Astrocyte (in vitro differentiated cells and primary cell): ENCODE results near the gene CPE. TPM values are rescaled to one million over a fixed set of nuclear protein-coding genes. Genes with fewer than 3 reads are reported as not detected.

Source experiments
- DNase-seq: peaks from one replicate; pipeline ENCODE4 v3.0.0-alpha.2; 2010; ENCODE audit warnings: low read depth
- FAIRE-seq: peaks from 2 replicates; lab custom pipeline; 2011; peaks lifted over from hg19 to GRCh38; lab: Jason Lieb, UNC
- H2AFZ ChIP-seq: 2 replicates; pipeline ENCODE4 v1.6.0; 2012; ENCODE audit warnings: low read depth, low read length, inconsistent platforms
- H3K27ac ChIP-seq: 2 replicates; pipeline ENCODE4 v1.5.1; 2011; ENCODE audit warnings: low read depth, low read length, inconsistent platforms
- H3K27me3 ChIP-seq: 2 replicates; pipeline ENCODE4 v1.6.0; 2011; ENCODE audit warnings: low read length, inconsistent platforms; ENCODE audit not compliant: insufficient read depth
- H3K36me3 ChIP-seq: 2 replicates; pipeline ENCODE4 v1.5.1; 2011; ENCODE audit warnings: low read length, inconsistent platforms; ENCODE audit not compliant: insufficient read depth
- H3K4me1 ChIP-seq: 2 replicates; pipeline ENCODE4 v1.5.1; 2011; ENCODE audit warnings: low read length, inconsistent platforms; ENCODE audit not compliant: insufficient read depth
- H3K4me2 ChIP-seq: 2 replicates; pipeline ENCODE4 v1.6.0; 2012; ENCODE audit warnings: low read length, inconsistent platforms
- H3K4me3 ChIP-seq: 2 replicates; pipeline ENCODE4 v1.5.1; 2011; ENCODE audit warnings: low read depth, mild to moderate bottlenecking, low read length, inconsistent platforms; ENCODE audit not compliant: insufficient read depth
- H3K79me2 ChIP-seq: 2 replicates; pipeline ENCODE4 v1.6.0; 2012; ENCODE audit warnings: mild to moderate bottlenecking, low read length, inconsistent platforms; ENCODE audit not compliant: insufficient read depth
- H3K9ac ChIP-seq: 2 replicates; pipeline ENCODE4 v1.6.0; 2012; ENCODE audit warnings: mild to moderate bottlenecking, low read length, inconsistent platforms
- H3K9me3 ChIP-seq: 2 replicates; pipeline ENCODE4 v1.5.1; 2012; ENCODE audit warnings: low read depth, mild to moderate bottlenecking, low read length, inconsistent platforms; ENCODE audit not compliant: insufficient read depth
- H4K20me1 ChIP-seq: 2 replicates; pipeline ENCODE4 v1.6.0; 2012; ENCODE audit warnings: low read length, inconsistent platforms; ENCODE audit not compliant: insufficient read depth
- H3K27ac Mint-ChIP-seq: one replicate; pipeline ENCODE4 v1.8.0; 2021; ENCODE audit warnings: mild to moderate bottlenecking, mixed read lengths; ENCODE audit not compliant: unreplicated experiment
- H3K27me3 Mint-ChIP-seq: one replicate; pipeline ENCODE4 v1.8.0; 2021; ENCODE audit warnings: low read depth, mixed read lengths; ENCODE audit not compliant: unreplicated experiment
- H3K36me3 Mint-ChIP-seq: one replicate; pipeline ENCODE4 v1.8.0; 2021; ENCODE audit warnings: low read depth, mixed read lengths; ENCODE audit not compliant: unreplicated experiment
- H3K4me1 Mint-ChIP-seq: one replicate; pipeline ENCODE4 v1.8.0; 2021; ENCODE audit warnings: low read depth, mixed read lengths; ENCODE audit not compliant: unreplicated experiment
- H3K4me3 Mint-ChIP-seq: one replicate; pipeline ENCODE4 v1.8.0; 2021; ENCODE audit warnings: mild to moderate bottlenecking, moderate library complexity, mixed read lengths; ENCODE audit not compliant: unreplicated experiment
- H3K9me3 Mint-ChIP-seq: one replicate; pipeline ENCODE4 v1.8.0; 2021; ENCODE audit warnings: mild to moderate bottlenecking, mixed read lengths; ENCODE audit not compliant: unreplicated experiment
- EZH2 ChIP-seq: IDR thresholded peaks from 2 replicates; pipeline ENCODE4 v1.6.1; 2012; ENCODE audit warnings: mild to moderate bottlenecking, low read length, inconsistent platforms; ENCODE audit not compliant: insufficient read depth
- total RNA-seq: library from RNA; stranded (reverse); gene quantifications from 2 replicates; pipeline ENCODE4 v1.2.1, GENCODE V29; 2021
- TF ChIP-seq, protein P1 (sequence below): IDR thresholded peaks from 2 replicates; pipeline ENCODE4 v1.5.1; 2011; ENCODE audit warnings: low read depth, mild to moderate bottlenecking, inconsistent platforms, low read length, moderate library complexity; ENCODE audit not compliant: insufficient read depth

CPE gene
- total RNA-seq, 1 donor from 2014 or later = 380 TPM

DNA sequence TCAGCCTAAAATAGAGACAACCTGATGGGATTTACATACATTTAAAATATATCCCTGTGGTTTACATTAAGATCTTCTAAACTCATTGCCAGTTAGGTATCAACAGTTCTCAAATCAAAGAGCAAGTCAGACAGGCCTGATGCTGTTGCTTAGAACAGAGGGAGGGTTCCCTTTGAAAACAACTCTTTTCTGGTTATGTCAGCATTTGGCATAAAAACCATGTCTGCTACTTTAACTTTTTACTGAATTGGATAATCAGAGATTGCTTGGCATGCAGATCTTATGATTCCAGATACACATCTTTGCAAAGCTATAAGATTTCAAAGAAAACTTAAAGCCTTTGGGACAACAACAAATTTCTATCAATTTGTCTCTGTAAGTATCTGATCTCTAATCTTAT lies 140.8 kb downstream of the CPE start:
- Mint-ChIP-seq H3K27me3 (no peaks in the 10 kb centered on the region), H3K4me3 (no peak overlapping the region), H3K4me1 (peaks cover 2% of the 10 kb centered on the region), H3K36me3 (no peaks in the 10 kb centered on the region), H3K27ac (no peak overlapping the region), H3K9me3 (peaks cover 2% of the 10 kb centered on the region)
- no peak overlapping the region for H3K4me2 ChIP-seq
- TF ChIP-seq, protein P1, sequence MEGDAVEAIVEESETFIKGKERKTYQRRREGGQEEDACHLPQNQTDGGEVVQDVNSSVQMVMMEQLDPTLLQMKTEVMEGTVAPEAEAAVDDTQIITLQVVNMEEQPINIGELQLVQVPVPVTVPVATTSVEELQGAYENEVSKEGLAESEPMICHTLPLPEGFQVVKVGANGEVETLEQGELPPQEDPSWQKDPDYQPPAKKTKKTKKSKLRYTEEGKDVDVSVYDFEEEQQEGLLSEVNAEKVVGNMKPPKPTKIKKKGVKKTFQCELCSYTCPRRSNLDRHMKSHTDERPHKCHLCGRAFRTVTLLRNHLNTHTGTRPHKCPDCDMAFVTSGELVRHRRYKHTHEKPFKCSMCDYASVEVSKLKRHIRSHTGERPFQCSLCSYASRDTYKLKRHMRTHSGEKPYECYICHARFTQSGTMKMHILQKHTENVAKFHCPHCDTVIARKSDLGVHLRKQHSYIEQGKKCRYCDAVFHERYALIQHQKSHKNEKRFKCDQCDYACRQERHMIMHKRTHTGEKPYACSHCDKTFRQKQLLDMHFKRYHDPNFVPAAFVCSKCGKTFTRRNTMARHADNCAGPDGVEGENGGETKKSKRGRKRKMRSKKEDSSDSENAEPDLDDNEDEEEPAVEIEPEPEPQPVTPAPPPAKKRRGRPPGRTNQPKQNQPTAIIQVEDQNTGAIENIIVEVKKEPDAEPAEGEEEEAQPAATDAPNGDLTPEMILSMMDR = no peak
- TF ChIP-seq EZH2 = no peak
- no peak overlapping the region for H3K27ac ChIP-seq
- H3K9me3 ChIP-seq = no peaks in the 10 kb centered on the region
- no peaks in the 10 kb centered on the region for H3K4me1 ChIP-seq
- no peaks in the 10 kb centered on the region for H3K36me3 ChIP-seq
- no peak overlapping the region for H3K9ac ChIP-seq
- DNase-seq (no peak), FAIRE-seq (no peak)
- no peaks in the 10 kb centered on the region for H4K20me1 ChIP-seq
- no peak overlapping the region for H2AFZ ChIP-seq
- no peak overlapping the region for H3K4me3 ChIP-seq
- no peaks in the 10 kb centered on the region for H3K79me2 ChIP-seq
- H3K27me3 ChIP-seq = no peaks in the 10 kb centered on the region

DNA sequence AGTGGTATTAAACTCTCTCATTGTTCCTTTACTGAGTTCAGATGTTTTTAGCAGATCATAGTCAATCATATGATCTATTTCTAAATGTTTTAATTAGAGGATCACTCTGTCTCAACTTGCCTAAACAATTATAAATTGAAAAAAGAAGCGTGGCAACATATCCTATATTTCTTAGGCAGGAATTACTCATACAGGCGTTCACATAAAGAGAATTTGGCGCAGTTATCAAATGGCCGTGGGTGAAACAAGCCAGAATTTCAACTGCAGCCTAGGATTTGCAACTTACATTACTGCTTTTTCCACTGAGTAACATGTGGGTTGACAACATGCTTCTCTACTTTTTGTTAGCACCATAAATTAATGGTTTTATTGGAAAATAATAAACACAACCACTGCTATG lies 141.3 kb downstream of the CPE start:
- TF ChIP-seq, protein P1 = no peak
- no peak for TF ChIP-seq EZH2
- peaks cover 5% of the 10 kb centered on the region for H3K4me1 Mint-ChIP-seq
- H3K9me3 Mint-ChIP-seq = peaks cover 2% of the 10 kb centered on the region
- Histone ChIP-seq H2AFZ (no peak overlapping the region), H3K27ac (no peak overlapping the region), H3K4me3 (no peak overlapping the region), H4K20me1 (no peaks in the 10 kb centered on the region), H3K36me3 (no peaks in the 10 kb centered on the region), H3K9me3 (no peaks in the 10 kb centered on the region), H3K4me1 (no peaks in the 10 kb centered on the region), H3K4me2 (no peak overlapping the region), H3K9ac (no peak overlapping the region), H3K27me3 (no peaks in the 10 kb centered on the region), H3K79me2 (no peaks in the 10 kb centered on the region)
- no peaks in the 10 kb centered on the region for H3K36me3 Mint-ChIP-seq
- no peak overlapping the region for H3K4me3 Mint-ChIP-seq
- no peaks in the 10 kb centered on the region for H3K27me3 Mint-ChIP-seq
- FAIRE-seq (no peak), DNase-seq (no peak)
- H3K27ac Mint-ChIP-seq = no peak overlapping the region

DNA sequence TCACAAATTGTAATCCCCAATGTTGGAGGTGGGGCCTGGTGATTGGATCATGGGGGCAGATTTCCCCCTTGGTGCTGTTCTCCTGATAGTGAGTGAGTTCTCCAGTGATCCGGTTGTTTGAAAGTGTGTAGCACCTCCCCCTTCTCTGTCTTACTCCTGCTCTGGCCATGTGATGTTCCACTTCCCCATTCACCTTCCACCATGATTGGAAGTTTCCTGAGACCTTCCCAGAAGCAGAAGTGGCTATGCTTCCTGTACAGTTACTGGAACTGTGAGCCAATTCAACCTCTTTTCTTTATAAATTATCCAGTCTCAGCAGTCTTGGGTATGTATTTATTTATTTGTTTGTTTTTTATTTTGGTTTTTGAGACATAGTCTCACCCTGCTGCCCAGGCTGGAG lies 143.2 kb downstream of the CPE start:
- H3K4me1 ChIP-seq = no peaks in the 10 kb centered on the region
- no peaks in the 10 kb centered on the region for H3K27me3 ChIP-seq
- H3K9ac ChIP-seq = no peak overlapping the region
- DNase-seq (no peak), FAIRE-seq (no peak)
- no peak overlapping the region for H3K27ac Mint-ChIP-seq
- no peak overlapping the region for H3K4me2 ChIP-seq
- no peaks in the 10 kb centered on the region for H3K27me3 Mint-ChIP-seq
- no peaks in the 10 kb centered on the region for H3K36me3 ChIP-seq
- TF ChIP-seq, protein P1 = no peak
- no peak for TF ChIP-seq EZH2
- H3K27ac ChIP-seq = no peak overlapping the region
- H3K4me1 Mint-ChIP-seq = peaks cover 5% of the 10 kb centered on the region
- H3K79me2 ChIP-seq = no peaks in the 10 kb centered on the region
- H4K20me1 ChIP-seq = no peaks in the 10 kb centered on the region
- H2AFZ ChIP-seq = no peak overlapping the region
- no peak overlapping the region for H3K4me3 ChIP-seq
- H3K36me3 Mint-ChIP-seq = no peaks in the 10 kb centered on the region
- no peaks in the 10 kb centered on the region for H3K9me3 Mint-ChIP-seq
- no peak overlapping the region for H3K4me3 Mint-ChIP-seq
- H3K9me3 ChIP-seq = no peaks in the 10 kb centered on the region
